Fibroblast of skin of right quadriceps (primary cell): ENCODE results near the gene WDFY2.
"Not testable (repeated sequence)": the region's sequence is repeated elsewhere in the genome, so short reads cannot be mapped to it uniquely, and the experiment has no call there.

ENCODE experiments used
- DNase-seq: peaks from one replicate; pipeline ENCODE4 v3.0.0-alpha.2; 2013

Gene WDFY2

GRCh38 chr13:51583875-51584730, at the start of gene WDFY2:
TSS of gene WDFY2 (plus strand) at chr13:51584462. CDS start at chr13:51584688, 226 bp downstream.
- DNase-seq = peak; percentile 100

DNA sequence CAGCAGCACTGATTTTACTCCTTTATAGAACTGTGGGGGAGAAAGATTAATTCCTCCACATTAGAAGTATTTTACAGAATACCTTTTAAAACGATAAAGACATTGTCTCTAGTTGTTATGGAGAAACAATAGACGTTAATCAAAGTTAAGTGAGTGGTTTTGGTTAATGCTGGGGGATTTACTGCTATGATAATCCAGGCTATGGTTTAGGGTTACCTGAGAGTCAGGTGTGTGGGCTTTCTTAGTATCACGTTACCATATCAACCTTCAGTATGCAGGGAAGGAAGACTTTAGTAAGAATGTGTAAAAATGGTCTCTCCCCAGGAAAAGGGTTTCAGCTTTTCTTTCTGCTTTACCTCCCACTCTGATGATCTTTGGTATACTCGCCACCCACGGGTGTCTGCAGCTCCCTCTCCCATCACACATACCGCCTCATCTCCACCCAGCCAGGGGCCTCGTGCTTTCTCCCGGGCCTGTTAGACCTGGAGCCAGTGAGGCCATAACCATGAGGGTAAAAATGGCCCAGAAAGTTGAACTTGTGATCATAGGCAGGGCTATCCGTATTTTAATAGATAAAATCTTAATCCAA, 45.6 kb upstream of the WDFY2 start:
- DNase-seq = no peak

- peak; percentile 54 for DNase-seq
These were observed 44.4 kb upstream of the WDFY2 start for GRCh38 chr13:51539887-51540286.

DNA sequence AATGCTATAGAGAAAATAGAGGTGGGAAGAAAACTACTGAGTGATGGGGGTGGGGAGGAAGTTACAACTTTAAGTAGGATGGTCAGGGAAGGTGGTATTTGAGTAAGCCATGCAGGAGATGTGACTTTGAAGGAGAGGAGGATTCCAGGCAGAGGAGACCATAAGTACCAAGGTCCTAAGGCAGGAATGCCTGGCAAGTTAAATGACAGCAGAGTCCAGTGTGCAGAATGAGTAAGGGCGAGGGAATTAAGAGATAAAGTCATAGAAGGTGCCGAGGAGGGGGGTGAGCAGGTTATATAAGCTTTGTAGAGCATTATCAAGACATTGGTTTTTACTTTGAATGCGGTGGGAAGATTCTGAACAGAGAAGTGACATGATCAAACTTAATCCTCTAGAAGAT, 43.2 kb upstream of the WDFY2 start:
- DNase-seq = no peak

DNA sequence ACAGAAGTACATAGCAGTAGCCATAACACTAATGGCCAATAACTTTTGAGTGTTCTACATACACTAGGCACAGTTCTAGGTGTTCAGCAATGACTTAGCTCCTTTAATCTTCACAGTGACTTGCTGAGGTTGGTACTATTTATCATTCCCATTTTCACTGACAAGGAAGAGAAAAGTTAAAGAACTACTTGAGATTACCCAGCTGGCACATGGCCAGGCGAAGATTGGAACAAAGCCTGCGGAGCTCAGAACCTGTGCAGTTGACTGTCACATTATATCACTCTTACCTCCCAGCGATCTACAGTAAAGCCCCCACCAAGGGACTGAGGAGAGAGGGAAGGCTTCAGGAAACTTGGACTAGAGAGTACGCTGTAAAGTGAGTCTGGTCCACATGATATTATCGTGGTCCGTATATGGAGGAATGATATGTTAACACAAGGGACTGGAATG, 42.4 kb upstream of the WDFY2 start:
- DNase-seq = no peak

DNA sequence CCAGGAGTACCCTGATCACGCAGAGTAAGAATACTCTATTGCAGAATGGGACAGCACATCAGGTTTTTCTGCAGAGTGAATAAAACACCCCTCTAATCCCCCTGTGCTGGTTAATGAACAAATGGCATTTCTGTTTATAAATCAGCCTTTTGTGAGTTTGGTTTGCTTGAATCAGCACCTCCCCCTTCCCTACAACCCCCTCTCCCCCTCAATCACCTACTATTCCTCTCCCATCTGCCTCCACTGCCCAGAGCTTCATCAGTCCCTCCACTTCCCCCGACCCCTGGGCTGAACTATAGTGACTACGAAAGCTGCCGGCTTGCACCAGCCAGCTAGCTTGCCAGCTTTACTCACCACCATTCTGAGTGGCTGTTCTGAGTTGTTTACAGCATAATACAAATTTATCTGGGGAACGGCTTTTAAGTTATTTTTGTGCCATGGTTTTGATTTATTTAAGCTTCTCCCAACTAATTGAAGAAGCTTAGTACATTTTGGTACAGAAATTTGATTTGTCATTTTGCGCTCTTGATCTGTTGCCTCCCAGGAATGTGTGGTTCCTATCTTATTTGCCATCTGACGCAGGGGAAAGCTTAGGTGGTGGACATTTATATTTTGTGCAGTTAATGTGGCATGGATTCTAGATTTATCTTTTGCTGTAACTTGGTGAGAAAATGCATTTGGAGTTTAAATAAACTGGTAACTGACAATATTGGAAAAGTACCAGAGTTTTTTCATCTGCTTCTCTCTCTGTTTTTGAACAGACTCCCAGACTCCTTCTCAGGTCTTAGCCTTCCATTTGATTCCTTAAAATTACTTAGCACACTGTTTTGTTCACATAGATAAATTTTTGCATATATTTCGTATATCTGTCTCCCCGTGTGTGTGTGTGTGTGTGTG, 41.7 kb upstream of the WDFY2 start:
- DNase-seq = no peak

DNA sequence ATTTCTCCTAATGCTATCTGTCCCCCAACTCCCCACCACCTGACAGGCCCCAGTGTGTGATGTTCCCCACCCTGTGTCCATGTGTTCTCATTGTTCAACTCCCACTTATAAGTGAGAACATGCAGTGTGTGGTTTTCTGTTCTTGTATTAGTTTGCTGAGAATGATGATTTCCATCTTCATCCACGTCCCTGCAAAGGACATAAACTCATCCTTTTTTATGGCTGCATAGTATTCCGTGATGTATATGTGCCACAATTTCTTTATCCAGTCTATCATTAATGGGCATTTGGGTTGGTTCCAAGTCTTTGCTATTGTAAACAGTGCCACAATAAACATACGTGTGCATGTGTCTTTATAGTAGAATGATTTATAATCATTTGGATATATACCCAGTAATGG, 38.8 kb upstream of the WDFY2 start:
- not testable (repeated sequence) for DNase-seq

- DNase-seq = no peak
These were observed 36.7 kb upstream of the WDFY2 start for GRCh38 chr13:51547425-51548176.

GRCh38 chr13:51549050-51549449, 35.2 kb upstream of the WDFY2 start:
- no peak for DNase-seq

- no peak for DNase-seq
These were observed 34.7 kb upstream of the WDFY2 start for GRCh38 chr13:51549593-51549992.

DNA sequence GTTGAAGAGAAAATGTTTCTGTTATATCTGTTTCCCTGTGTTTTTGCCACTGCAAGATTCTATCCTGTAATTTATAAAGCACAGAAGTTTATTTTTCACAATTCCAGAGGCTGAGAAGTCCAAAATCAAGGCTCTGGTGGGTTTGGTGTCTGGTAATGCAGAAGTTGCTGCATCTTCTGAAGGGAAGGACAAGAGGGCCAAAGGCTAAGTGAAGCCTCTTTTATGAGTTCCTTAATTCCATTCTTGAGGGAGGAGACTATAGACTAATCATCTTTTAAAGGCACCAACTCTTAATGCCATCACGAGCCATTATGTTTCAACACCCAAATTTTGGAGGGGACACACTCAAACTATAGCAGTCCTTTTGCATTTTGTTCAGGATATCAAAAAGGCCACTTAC, 34.1 kb upstream of the WDFY2 start:
- DNase-seq = no peak

DNA sequence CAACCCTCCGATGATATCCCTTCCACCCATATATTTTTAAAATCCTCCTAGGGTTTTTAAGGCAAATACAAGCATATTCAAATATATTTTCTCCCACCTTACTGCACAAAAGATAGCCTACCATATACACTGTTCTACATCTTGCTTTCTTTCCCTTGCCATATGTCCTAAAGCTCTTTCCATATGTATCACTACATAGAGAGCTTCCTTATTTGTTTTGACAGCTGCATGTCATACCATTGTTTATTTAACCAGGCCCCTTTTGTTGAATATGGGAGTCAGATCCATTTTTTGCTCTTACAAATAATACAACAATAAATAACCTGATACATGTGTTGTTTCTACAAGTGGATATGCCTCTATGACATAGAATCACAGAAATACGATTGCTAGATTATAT, 32.8 kb upstream of the WDFY2 start:
- no peak for DNase-seq

- no peak for DNase-seq
These were observed 32.2 kb upstream of the WDFY2 start for GRCh38 chr13:51552027-51552426.

GRCh38 chr13:51553531-51553930, 30.7 kb upstream of the WDFY2 start:
- no peak for DNase-seq

DNA sequence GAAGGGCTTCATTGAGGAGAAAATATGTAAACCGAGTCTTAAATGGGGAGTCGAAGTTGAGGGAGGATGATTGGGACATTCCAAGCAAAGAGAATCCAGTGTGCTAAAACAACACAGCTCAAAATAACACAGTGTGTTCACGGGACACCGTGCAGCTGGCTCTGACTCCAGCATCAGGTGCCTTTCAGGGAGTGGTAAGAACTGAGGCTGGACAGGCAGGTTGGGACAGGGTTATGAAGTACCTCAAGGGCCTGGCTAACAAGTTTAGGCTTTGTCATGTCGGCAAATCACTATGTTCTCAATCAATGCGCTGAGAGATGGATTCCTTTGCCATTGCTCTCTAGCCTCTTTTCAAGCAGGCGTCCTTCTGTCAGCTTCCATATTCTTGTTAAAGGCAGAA, 27.5 kb upstream of the WDFY2 start:
- no peak for DNase-seq

DNA sequence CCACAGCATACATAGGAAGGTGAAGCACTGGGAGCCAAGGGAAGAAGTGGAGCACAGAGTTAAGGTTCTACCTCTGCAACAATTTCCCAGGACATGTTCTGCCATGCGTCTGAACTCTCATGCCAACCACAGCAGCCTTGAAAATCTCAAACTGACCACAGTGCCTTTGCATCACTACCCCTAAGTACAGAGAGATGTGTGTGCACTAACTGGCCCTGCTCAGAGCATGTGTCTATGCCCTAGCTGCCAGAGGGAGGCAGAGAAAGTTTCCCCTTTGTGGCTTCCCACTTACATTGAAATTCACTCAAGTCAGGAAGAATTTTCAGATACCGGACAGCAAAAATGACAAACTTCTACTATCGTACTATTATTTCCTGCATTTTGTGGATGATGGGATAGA, 26.8 kb upstream of the WDFY2 start:
- no peak for DNase-seq

DNA sequence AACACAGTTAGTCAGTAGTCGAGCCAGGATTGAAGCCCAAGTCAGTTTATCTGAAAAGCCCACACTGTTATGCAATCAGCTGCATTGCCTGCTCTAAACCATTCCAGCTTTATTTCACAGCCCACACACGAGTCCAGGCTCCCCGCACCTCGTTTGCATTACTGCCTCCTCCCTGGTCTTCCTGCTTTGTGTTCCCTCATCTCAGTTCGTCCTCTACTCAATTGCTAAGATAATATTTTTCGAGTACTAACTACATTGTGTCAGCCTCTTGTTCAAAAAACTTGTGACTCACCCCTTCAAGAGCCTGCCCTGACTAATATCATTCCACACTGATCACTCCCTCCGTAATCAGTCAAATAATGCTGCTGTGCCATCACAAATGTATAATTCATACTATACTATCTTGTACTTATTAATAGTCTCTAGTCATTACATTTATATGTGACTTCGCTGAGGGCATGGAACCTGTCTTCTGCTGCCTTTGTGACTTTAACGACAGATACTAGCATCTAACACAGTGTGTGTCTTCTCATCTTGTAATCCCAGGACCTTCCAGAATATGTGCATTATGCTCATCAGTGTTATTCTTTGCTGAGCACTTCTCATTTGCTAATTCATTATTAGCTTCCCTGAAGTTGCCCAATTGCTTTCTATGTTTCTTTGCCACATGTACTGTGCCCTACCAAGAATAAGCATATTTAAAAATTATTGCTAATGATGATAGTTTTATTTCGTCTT, 26.2 kb upstream of the WDFY2 start:
- peak; percentile 88 for DNase-seq

- DNase-seq = no peak
These were observed 24.1 kb upstream of the WDFY2 start for GRCh38 chr13:51559946-51560735.

- DNase-seq = no peak
These were observed 22.1 kb upstream of the WDFY2 start for GRCh38 chr13:51562011-51562671.

- no peak for DNase-seq
These were observed 20.0 kb upstream of the WDFY2 start for GRCh38 chr13:51564252-51564651.

DNA sequence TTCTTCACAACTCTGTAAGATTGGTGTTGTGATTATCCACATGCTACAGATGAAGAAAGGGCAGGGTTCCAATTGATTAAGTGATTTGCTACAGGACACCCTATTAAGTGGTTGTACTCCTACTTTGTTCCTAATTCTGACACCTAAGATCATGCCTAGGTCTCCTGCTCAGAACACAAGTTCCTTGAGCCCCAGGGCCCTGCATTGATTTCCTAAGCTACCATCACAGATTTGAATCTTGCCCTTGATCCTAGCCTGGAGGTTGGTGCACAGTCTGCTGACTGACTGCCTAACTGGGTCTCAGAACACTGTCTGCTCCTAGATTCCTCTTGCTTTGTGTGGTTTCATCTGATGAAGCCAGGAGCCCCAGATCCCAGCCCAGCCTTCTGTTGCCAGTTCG, 19.6 kb upstream of the WDFY2 start:
- DNase-seq = no peak
